Activated CD8-positive, alpha-beta memory T cell treated with anti-CD3 and anti-CD28 coated beads for 1 hour (primary cell): ENCODE measurements around the gene HTR3A.
"Not testable (repeated sequence)": the region's sequence is repeated elsewhere in the genome, so short reads cannot be mapped to it uniquely, and the experiment has no call there.

Source experiments
- DNase-seq, 2 donors: peaks; one replicate each; pipeline ENCODE4 v3.0.0-alpha.2; 2020; ENCODE audit warnings: low read depth in 1 of 2; ENCODE audit errors: extremely low read depth in 1 of 2

Gene HTR3A

GRCh38 chr11:113974741-113975470, at the start of gene HTR3A:
Gene HTR3A (plus strand): TSS chr11:113975108. CDS start chr11:113975326, 218 bp downstream.
- no peak for DNase-seq

DNA sequence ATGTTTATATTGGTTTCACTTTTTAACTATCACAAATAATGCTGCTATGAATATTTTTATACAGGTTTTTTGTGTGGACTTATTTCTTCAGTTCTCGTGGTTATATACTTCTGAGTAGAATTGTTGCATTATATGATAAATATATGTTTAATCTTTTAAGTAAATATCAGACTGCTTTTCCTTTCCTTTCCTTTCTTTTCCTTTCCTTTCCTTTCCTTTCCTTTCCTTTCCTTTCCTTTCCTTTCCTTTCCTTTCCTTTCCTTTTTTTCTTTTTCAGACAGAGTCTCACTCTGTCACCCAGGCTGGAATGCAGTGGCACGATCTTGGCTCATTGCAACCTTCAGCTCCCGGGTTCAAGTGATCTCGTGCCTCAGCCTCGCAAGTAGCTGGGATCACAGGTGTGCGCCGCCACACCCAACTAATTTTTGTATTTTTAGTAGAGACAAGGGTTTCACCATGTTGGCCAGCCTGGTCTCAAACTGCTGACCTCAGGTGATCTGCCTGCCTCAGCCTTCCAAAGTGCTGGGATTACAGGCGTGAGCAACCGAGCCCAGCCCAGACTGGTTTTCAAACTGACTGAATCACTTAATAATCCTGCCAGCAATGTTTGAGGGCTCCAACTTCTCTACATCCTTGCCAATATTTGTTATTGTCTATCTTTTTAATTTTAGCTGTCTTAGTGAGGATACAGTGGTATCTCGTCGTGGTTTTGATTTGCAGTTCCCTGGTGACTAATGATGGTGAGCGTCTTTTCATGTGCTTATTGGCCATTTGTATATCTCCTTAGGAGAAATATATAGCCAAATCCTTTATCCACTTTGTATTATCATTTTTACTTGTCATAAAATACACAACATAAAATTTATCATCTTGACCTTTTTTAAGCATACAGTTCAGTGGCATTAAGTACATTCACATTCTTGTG, 48.4 kb upstream of the HTR3A start:
- no peak for DNase-seq

- DNase-seq, result no peak
Observed at GRCh38 chr11:113928311-113928710, 46.6 kb upstream of the HTR3A start.

GRCh38 chr11:113932788-113933187, 42.1 kb upstream of the HTR3A start:
- DNase-seq, result no peak

GRCh38 chr11:113934193-113934592, 40.7 kb upstream of the HTR3A start:
- DNase-seq, result not testable (repeated sequence)

DNA sequence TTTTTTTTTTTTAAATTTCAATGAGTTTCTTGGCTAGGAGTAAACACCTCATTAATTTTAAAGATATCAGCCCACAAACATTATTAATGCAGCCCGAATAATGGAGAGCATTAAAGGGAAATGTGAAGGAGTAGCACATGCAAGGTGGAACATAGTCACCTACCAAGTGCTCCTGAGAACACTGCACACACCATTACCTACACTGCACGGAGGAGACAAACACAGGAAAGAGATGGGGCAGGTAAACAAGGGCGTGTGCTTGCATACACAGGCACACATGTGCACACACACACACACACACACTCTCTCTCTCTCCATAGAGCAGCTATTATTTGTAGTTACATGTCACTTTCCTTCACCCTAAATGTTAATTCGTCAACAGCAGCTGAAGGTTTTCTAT, 40.1 kb upstream of the HTR3A start:
- DNase-seq, result no peak

DNA sequence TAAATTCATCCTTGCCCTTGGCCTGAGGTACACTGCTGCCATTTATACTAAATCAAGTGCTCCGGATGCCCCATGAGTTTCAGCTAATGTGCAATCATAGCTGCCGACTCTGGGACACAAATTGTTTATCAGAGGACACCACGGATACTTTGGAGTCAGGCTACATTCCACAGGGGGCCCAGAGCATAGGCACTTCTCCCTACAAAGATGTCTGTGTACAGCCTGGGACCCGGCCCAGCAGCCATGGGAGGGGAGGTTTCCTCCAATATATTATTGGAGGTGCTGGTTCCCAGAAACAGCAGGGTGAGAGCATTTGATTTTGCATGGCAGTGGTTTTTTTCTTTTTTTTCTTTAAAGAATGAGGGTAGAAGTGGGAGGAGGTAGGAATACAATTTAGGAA, 39.0 kb upstream of the HTR3A start:
- DNase-seq, result no peak

- DNase-seq, result no peak
Observed at GRCh38 chr11:113937918-113938317, 37.0 kb upstream of the HTR3A start.

- DNase-seq, result no peak
Observed at GRCh38 chr11:113942256-113942655, 32.7 kb upstream of the HTR3A start.

DNA sequence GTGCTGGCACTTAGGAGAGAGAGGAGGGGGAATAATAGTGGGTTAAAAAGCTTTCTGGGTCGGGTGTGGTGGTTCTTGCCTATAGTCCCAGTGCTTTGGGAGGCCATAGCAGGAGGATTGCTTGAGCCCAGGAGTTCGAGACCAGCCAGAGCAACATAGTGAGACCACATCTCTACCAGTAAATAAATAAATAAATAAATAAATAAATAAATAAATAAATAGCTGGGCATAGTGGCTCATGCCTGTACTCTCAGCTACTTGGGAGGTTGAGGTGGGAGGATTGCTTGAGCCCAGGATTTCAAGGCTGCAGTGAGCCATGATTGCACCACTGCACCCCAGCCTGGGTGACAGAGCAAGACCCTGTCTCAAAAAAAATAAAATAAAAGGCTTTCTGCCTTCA, 28.7 kb upstream of the HTR3A start:
- DNase-seq, result not testable (repeated sequence)

GRCh38 chr11:113947994-113948393, 26.9 kb upstream of the HTR3A start:
- DNase-seq, result no peak

DNA sequence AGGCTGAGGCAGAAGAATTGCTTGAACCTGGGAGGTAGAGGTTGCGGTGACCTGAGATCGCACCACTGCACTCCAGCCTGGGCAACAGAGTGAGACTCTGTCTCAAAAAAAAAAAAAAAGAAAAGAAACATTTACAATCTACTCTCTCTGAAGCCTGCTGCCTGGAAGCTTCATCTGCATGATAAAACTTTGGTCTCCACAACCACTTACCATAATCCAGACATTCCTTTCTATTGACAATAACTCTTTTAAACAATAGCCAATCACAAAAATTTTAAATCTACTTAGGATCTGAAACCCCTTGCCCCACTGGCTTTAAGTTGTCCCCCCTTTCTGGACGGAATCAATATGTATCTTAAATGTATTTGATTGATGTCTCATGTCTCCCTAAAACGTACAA, 25.0 kb upstream of the HTR3A start:
- no peak for DNase-seq

- DNase-seq, result no peak
Observed at GRCh38 chr11:113951537-113951936, 23.4 kb upstream of the HTR3A start.

DNA sequence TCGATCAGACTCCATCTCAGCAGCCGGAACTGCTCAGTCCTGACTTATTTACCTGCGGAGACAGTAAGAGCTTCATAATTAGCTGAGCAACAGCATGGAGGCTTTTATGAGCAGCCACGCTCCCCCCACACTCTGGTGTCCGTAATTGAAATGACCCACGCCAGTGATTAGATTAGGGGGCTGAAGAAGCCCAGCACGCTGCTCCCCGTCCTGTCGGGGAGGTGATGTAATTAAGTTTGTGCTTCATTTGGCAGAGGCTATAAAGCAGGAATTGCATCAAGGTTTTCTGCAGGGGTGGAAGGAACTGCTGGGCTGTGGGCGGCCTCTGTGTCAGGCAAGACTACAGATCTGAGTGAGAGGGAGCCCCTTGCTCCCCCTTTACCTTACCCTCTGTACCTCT, 22.8 kb upstream of the HTR3A start:
- DNase-seq, result no peak

- no peak for DNase-seq
Observed at GRCh38 chr11:113952588-113952987, 22.3 kb upstream of the HTR3A start.

- no peak for DNase-seq
Observed at GRCh38 chr11:113954235-113954634, 20.7 kb upstream of the HTR3A start.

DNA sequence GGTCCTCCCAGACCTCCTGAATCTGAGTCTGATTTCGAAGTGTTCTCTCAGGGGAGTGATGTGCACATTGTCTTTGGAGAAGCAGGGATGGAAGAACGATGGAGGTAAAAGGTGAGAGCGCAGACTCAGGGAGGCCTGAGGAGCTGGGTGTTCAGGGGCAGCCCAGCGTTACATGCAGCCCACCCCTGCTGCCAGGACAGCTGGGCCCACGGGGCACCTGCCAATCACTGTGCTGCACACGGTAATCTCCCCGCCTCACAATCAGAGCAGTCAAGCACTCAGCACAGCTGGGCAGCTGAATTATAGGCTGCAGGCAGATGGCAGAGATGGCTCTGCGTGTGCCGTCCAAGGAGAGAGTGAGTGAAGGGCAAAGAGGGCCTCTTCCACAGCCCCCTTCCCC, 17.9 kb upstream of the HTR3A start:
- DNase-seq, result no peak

GRCh38 chr11:113960702-113961330, 14.1 kb upstream of the HTR3A start:
- no peak for DNase-seq

DNA sequence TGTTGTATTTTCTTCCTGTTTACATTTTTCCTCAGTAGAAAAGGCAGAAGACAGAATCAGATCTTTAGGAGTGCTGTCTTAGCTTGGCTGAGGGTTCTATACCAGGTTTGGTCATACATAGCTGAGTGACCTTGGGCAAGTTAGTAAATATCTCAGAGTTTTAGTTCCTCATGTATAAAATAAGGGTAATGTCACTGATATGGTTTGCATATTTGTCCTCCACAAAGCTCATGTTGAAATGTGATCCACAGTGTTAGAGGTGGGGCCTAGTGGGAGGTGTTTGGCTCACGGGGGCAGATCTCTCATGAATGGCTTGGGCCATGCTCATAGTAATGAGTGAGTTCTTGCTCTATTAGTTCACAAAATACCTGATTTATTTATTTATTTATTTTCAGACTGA, 7.5 kb upstream of the HTR3A start:
- DNase-seq, result no peak

DNA sequence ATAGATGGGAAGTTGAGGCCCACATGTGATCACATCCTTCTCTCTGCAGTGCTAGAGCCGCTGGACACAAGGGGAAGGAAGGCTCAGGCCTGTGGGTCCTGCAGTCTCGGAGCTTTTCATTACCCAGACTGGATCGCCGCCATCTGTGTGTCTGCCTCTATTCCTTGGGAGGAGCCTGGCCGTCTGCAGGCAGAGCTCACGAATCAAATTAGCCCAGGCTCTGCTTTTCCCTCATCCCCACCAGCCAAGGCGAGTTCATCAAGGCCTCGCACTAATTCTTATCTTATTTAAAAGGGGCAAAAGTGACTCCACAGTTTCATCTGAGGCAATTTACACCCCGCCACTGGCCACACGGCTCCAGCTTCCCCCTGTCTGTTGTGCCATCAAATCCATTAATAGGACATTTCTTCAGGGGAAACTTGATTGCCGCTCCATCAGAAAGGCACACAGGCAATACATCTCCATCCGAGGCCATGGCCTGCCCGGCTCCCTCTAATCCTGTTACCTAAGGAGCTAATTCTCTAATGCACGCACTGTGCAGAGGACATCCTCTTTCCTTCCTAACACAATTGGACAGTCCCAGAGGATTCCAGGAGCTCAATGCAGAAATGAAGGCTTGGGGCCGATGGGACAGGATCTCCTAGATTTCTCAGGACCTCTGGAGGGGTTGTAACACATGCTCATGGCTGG, 3.3 kb upstream of the HTR3A start:
- DNase-seq, result no peak

DNA sequence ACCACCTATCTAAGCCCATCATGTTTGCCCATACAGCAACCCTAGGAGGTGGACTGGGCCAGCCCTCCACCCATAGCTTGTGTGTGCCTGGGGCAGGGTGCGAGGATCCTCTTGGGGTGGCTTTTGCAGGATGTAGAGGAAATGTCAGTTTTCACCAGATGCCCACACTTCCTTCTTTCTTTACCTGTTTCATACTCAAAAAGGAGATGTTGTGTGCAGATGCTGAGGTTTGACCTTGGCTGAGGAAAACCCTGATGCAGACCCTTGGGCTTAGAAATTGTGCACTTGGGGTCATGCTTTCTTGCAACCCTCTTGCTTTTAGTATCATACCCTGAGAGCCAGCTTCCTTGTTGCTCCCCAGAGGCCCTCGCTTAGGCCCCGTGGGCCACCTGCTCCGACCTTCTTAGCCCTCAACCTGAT, 2.2 kb downstream of the HTR3A start:
- no peak for DNase-seq
